Measurements from ENCODE around the gene UVSSA.

UVSSA gene

DNA sequence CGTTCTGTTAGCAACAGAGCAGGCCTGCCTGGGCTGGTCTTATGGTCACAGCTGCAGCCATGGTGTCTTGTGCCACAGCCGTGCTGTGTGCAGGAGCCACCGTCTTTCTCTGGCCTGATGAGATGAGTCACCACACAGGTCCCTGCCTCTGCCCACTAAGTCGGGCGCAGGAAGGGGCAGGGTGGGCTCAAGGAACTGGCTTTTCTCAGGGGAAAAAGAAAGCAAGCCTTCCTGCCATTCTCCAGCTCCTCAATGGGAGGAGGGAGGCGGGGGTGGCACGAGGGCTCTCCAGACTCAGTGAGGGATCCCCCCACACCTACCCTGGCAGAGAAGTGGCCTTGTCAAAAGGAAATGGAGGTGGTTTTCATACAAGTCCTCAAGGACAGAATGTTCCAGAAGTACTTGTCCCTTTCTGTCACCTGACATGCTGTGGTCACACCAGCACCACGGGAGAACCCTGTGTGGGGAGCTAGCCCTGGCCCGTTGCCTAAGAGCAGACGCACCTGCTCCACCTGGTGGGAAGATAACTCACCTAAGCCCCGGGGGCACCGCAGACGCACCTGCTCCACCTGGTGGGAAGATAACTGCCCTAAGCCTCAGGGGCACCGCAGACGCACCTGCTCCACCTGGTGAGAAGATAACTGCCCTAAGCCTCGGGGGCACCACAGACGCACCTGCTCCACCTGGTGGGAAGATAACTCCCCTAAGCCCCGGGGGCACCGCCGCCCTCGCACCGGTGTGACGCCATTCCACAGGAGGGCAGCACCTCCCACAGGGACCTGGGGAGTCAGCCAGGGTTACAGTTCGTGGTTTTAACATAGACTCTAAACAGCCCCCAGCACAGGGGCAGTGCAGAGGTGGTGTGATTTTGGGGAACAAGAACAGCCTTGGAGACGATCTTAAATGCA is 18.5 kb downstream of the UVSSA start:
- H3K27ac ChIP-seq = no peak overlapping the region
- no peaks in the 10 kb centered on the region for H4K20me1 ChIP-seq (ENCODE audit: insufficient read depth)
- H3K4me3 ChIP-seq (IDR thresholded peaks at IDR 0.05; ENCODE audit: insufficient read depth, low read depth, low read length) = no peak overlapping the region
- H3K4me2 ChIP-seq = no peak overlapping the region
- no peak overlapping the region for H2AFZ ChIP-seq (ENCODE audit: low read depth)
- no peaks in the 10 kb centered on the region for H3K36me3 ChIP-seq (ENCODE audit: insufficient read depth)
- H3K79me2 ChIP-seq (ENCODE audit: insufficient read depth, low read depth) = no peaks in the 10 kb centered on the region
- H3K4me1 ChIP-seq (ENCODE audit: low read depth, poor library complexity, severe bottlenecking) = no peaks in the 10 kb centered on the region
- H3K27me3 ChIP-seq (ENCODE audit: insufficient read depth, low read depth) = no peaks in the 10 kb centered on the region
- H3K9ac ChIP-seq = no peak overlapping the region
- TF ChIP-seq, protein P1, sequence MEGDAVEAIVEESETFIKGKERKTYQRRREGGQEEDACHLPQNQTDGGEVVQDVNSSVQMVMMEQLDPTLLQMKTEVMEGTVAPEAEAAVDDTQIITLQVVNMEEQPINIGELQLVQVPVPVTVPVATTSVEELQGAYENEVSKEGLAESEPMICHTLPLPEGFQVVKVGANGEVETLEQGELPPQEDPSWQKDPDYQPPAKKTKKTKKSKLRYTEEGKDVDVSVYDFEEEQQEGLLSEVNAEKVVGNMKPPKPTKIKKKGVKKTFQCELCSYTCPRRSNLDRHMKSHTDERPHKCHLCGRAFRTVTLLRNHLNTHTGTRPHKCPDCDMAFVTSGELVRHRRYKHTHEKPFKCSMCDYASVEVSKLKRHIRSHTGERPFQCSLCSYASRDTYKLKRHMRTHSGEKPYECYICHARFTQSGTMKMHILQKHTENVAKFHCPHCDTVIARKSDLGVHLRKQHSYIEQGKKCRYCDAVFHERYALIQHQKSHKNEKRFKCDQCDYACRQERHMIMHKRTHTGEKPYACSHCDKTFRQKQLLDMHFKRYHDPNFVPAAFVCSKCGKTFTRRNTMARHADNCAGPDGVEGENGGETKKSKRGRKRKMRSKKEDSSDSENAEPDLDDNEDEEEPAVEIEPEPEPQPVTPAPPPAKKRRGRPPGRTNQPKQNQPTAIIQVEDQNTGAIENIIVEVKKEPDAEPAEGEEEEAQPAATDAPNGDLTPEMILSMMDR (conservative IDR thresholded peaks at IDR 0.05; ENCODE audit: low read depth, low read length) = no peak

DNA sequence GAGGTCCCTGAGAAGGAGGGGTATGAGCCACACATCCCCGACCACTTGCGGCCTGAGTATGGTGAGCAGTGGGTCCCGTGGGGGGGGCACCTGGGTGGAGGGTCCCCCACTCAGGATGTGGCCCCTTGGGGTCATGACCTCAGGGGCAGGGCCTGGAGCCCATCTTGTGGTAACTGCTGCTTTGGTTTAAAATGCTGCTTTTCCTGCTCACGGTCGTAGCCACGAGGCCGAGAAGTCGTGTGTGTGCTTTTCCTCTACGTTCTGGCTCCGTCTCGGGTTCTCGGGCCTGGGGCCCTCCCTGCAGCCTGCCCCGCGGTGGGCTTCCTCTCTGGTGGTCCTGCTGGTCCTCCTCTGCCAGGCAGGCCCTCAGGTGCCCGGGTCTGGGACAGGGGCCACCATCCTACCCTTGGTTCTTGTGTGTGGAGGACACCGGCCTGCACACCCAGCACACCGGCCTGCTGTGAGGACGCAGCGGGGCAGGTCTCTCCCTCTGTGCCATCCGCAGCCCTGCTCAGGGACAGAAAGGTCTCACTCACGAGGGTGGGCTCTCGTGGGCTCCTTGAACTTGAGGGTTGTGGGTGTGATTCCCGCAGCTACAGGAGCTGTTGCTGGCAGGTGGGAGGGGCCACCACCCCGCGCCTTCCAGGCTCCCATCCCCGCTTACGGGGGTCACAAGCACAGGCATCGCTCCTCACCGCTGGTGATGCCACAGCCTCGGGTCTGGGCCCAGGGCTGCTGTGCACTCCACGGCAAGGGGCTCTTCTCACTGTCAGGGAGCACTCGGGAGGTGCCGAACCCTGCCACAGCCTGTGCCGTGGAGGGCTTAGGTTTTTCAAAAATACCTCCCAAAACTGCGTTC is 19.6 kb downstream of the UVSSA start:
- no peaks in the 10 kb centered on the region for H3K79me2 ChIP-seq (ENCODE audit: insufficient read depth, low read depth)
- no peak overlapping the region for H3K4me2 ChIP-seq

DNA sequence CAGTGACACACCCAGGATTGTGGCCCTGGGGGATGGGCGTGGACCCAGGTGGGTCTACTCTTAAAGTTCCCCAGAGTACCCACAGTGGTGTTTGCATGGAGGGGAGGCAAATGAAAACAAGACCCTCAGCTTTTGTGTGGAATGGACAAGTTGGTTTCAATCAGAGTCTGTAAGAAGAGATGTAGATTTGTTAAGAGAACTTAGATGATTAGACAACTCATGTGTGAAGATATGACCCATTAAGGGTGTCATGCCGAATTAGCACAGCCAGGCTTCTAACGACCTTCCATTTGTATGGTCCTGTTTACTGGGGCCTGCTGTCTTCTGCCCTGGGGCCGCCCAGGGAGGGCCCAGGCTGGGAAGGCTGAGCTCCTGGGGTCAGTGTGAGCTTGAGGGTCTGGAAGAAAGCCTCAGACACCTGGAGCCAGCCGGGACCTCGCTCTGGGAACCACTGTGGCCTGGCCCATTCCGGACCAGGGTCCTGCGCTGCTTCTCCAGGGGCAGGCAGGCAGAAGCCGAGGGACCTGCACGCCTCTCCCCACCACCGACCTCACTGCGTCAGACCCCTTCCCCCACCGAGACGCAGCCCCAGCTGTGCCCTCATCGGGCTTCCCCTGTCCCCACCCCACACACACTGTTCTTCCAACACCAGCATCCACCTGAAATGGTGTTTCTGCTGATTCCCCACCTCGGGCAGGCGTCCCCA is 20.4 kb downstream of the UVSSA start:
- Histone ChIP-seq H3K4me1 (ENCODE audit: low read depth, poor library complexity, severe bottlenecking) (no peaks in the 10 kb centered on the region), H4K20me1 (ENCODE audit: insufficient read depth) (no peaks in the 10 kb centered on the region), H2AFZ (ENCODE audit: low read depth) (no peak overlapping the region), H3K4me3 (IDR thresholded peaks at IDR 0.05; ENCODE audit: insufficient read depth, low read depth, low read length) (no peak overlapping the region), H3K27ac (no peak overlapping the region), H3K36me3 (ENCODE audit: insufficient read depth) (no peaks in the 10 kb centered on the region), H3K9ac (no peak overlapping the region), H3K79me2 (ENCODE audit: insufficient read depth, low read depth) (no peaks in the 10 kb centered on the region), H3K4me2 (no peak overlapping the region), H3K27me3 (ENCODE audit: insufficient read depth, low read depth) (no peaks in the 10 kb centered on the region)
- TF ChIP-seq, protein P1 (conservative IDR thresholded peaks at IDR 0.05; ENCODE audit: low read depth, low read length) = no peak

More for the DNA sequence above, 19.6 kb downstream of the UVSSA start:
- no peaks in the 10 kb centered on the region for H4K20me1 ChIP-seq (ENCODE audit: insufficient read depth)
- TF ChIP-seq, protein P1 (conservative IDR thresholded peaks at IDR 0.05; ENCODE audit: low read depth, low read length) = no peak
- no peaks in the 10 kb centered on the region for H3K4me1 ChIP-seq (ENCODE audit: low read depth, poor library complexity, severe bottlenecking)
- H2AFZ ChIP-seq (ENCODE audit: low read depth) = no peak overlapping the region
- no peak overlapping the region for H3K4me3 ChIP-seq (IDR thresholded peaks at IDR 0.05; ENCODE audit: insufficient read depth, low read depth, low read length)
- no peaks in the 10 kb centered on the region for H3K27me3 ChIP-seq (ENCODE audit: insufficient read depth, low read depth)
- H3K9ac ChIP-seq = no peak overlapping the region
- H3K36me3 ChIP-seq (ENCODE audit: insufficient read depth) = no peaks in the 10 kb centered on the region
- H3K27ac ChIP-seq = no peak overlapping the region

DNA sequence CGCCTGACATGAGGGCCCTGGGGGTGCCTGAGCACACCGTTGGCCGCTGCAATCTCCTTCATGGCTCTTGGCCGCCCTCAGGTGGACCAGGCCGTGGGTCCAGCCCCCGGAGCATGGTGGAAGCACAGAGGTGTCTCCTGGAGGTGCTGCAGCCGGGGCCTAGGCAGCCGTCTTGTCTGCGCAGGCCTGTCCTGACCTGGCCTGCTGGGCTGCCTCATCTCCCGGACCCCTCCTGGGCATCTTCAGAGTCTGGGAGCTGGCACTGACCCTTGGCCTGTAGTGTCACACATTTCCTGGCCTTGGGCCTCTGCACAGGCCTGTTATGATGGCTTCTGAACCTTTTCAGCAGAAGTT is 20.9 kb downstream of the UVSSA start:
- H3K4me2 ChIP-seq = no peak overlapping the region
- no peak overlapping the region for H3K4me3 ChIP-seq (IDR thresholded peaks at IDR 0.05; ENCODE audit: insufficient read depth, low read depth, low read length)
- no peak overlapping the region for H3K9ac ChIP-seq
- no peaks in the 10 kb centered on the region for H3K79me2 ChIP-seq (ENCODE audit: insufficient read depth, low read depth)
- TF ChIP-seq, protein P1 (conservative IDR thresholded peaks at IDR 0.05; ENCODE audit: low read depth, low read length) = no peak
- no peaks in the 10 kb centered on the region for H4K20me1 ChIP-seq (ENCODE audit: insufficient read depth)
- H2AFZ ChIP-seq (ENCODE audit: low read depth) = no peak overlapping the region
- H3K27ac ChIP-seq = no peak overlapping the region
- no peaks in the 10 kb centered on the region for H3K4me1 ChIP-seq (ENCODE audit: low read depth, poor library complexity, severe bottlenecking)
- H3K36me3 ChIP-seq (ENCODE audit: insufficient read depth) = no peaks in the 10 kb centered on the region
- no peaks in the 10 kb centered on the region for H3K27me3 ChIP-seq (ENCODE audit: insufficient read depth, low read depth)

Data from KMS-11 (cell line).